SU-DHL-6 (cell line): ENCODE data around the gene UBE2L5.
"Not testable (repeated sequence)": the region's sequence is repeated elsewhere in the genome, so short reads cannot be mapped to it uniquely, and the experiment has no call there.

Source experiments
- H2AFZ ChIP-seq: fragments of 200-600 bp; sonication (generic); 2 replicates; pipeline ENCODE4 v1.6.1; 2014; ENCODE audit warnings: low read depth, mild to moderate bottlenecking, moderate library complexity, mixed read lengths, antibody characterized with exemption, low read length; ENCODE audit not compliant: severe bottlenecking
- H3F3A ChIP-seq: fragments of 200-600 bp; shearing (Covaris generic); 2 replicates; pipeline ENCODE4 v1.6.0; 2016; ENCODE audit warnings: antibody characterized with exemption, mild to moderate bottlenecking; ENCODE audit not compliant: insufficient read depth
- H3K27ac ChIP-seq: fragments of 200-600 bp; sonication (generic); 2 replicates; pipeline ENCODE4 v1.5.1; 2016; ENCODE audit warnings: low read depth, mild to moderate bottlenecking, low read length, moderate library complexity, mixed read lengths
- H3K27me3 ChIP-seq: fragments of 200-600 bp; sonication (generic), shearing (Covaris generic); 2 replicates; pipeline ENCODE4 v1.6.0; 2014; ENCODE audit warnings: mild to moderate bottlenecking, low read length
- H3K36me3 ChIP-seq: fragments of 200-600 bp; sonication (generic); 2 replicates; pipeline ENCODE4 v1.6.1; 2014; ENCODE audit warnings: mild to moderate bottlenecking, low read length, mixed read lengths
- H3K4me2 ChIP-seq: fragments of 300-600, 200-600 bp; shearing (Covaris generic), sonication (generic); 2 replicates; pipeline ENCODE4 v1.6.0; 2014; ENCODE audit warnings: low read length, low read depth, mild to moderate bottlenecking; ENCODE audit not compliant: poor library complexity, severe bottlenecking
- H3K4me3 ChIP-seq: fragments of 200-600 bp; sonication (generic); 2 replicates; pipeline ENCODE4 v1.5.1; 2014; ENCODE audit warnings: antibody characterized with exemption, low read length, mild to moderate bottlenecking, mixed read lengths; ENCODE audit not compliant: insufficient read depth, poor library complexity, severe bottlenecking
- H3K79me2 ChIP-seq: fragments of 200-600 bp; sonication (generic); 2 replicates; pipeline ENCODE4 v1.6.1; 2014; ENCODE audit warnings: mild to moderate bottlenecking, low read length, moderate library complexity; ENCODE audit not compliant: insufficient read depth
- H3K9ac ChIP-seq: fragments of 200-600 bp; sonication (generic); 2 replicates; pipeline ENCODE4 v1.7.0; 2014; ENCODE audit warnings: mild to moderate bottlenecking, low read length
- H3K9me2 ChIP-seq: fragments of 200-600 bp; sonication (generic); replicated peaks from 2 replicates; pipeline ENCODE4 v1.6.1; 2014; ENCODE audit warnings: low read length; ENCODE audit not compliant: insufficient read depth
- H3K9me3 ChIP-seq: fragments of 200-600 bp; sonication (generic); 2 replicates; pipeline ENCODE4 v1.6.1; 2014; ENCODE audit warnings: low read length, mixed read lengths; ENCODE audit not compliant: insufficient read depth
- H4K20me1 ChIP-seq: fragments of 200-600 bp; sonication (generic); 2 replicates; pipeline ENCODE4 v1.6.1; 2014; ENCODE audit warnings: low read depth, mild to moderate bottlenecking, antibody characterized with exemption, low read length, moderate library complexity, mixed read lengths
- EZH2phosphoT487 ChIP-seq: fragments of 200-600 bp; sonication (generic), shearing (Covaris generic); conservative IDR thresholded peaks from 2 replicates; pipeline ENCODE4 v1.6.1; 2018; ENCODE audit warnings: mild to moderate bottlenecking, antibody characterized with exemption, low read length, moderate library complexity, mixed read lengths
- TF ChIP-seq, protein P1 (sequence below): fragments of 200-600 bp; sonication (generic); IDR thresholded peaks from one replicate; pipeline ENCODE4 v1.5.1; 2017; ENCODE audit warnings: antibody characterized with exemption, mild to moderate bottlenecking, low read length, moderate library complexity; ENCODE audit not compliant: insufficient read depth, poor library complexity, severe bottlenecking

UBE2L5 gene

DNA sequence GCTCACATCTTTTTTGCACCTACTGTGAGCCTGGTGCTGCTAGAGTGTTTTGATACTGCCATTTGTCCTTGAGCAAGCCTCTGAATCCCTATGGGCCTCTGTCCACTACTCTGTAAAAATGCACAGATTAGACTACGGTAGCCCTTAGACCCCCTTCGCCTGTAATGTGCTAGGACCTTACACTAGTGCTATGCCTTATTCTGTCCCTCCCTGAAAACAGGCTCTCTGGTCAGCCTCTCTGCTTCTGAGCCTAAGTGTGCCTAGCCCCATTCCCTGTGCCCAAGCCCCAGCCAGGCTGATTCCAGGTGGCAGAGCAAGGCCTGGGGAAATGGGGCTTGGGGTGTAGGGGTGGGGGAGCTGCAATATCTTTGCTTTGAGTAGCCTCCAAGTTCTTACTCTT lies 32.7 kb downstream of the UBE2L5 start:
- H3K9me3 ChIP-seq = no peaks in the 10 kb centered on the region
- H3K4me3 ChIP-seq = no peak overlapping the region
- H3K27me3 ChIP-seq = no peaks in the 10 kb centered on the region
- no peaks in the 10 kb centered on the region for H3K9me2 ChIP-seq
- no peak overlapping the region for H3K9ac ChIP-seq
- peak overlapping the region; percentile 19 for H3K27ac ChIP-seq
- peaks cover 6% of the 10 kb centered on the region for H3K79me2 ChIP-seq
- H3K36me3 ChIP-seq = peaks cover 18% of the 10 kb centered on the region
- peaks cover 79% of the 10 kb centered on the region for H3F3A ChIP-seq
- H3K4me2 ChIP-seq = no peak overlapping the region
- TF ChIP-seq, protein P1, sequence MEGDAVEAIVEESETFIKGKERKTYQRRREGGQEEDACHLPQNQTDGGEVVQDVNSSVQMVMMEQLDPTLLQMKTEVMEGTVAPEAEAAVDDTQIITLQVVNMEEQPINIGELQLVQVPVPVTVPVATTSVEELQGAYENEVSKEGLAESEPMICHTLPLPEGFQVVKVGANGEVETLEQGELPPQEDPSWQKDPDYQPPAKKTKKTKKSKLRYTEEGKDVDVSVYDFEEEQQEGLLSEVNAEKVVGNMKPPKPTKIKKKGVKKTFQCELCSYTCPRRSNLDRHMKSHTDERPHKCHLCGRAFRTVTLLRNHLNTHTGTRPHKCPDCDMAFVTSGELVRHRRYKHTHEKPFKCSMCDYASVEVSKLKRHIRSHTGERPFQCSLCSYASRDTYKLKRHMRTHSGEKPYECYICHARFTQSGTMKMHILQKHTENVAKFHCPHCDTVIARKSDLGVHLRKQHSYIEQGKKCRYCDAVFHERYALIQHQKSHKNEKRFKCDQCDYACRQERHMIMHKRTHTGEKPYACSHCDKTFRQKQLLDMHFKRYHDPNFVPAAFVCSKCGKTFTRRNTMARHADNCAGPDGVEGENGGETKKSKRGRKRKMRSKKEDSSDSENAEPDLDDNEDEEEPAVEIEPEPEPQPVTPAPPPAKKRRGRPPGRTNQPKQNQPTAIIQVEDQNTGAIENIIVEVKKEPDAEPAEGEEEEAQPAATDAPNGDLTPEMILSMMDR = no peak
- TF ChIP-seq EZH2phosphoT487 = no peak
- H2AFZ ChIP-seq = no peak overlapping the region
- H4K20me1 ChIP-seq = no peaks in the 10 kb centered on the region

- peaks cover 7% of the 10 kb centered on the region for H3K79me2 ChIP-seq
- H2AFZ ChIP-seq = no peak overlapping the region
- peak overlapping the region; percentile 79 for H3K27ac ChIP-seq
Observed at GRCh38 chr13:30456290-30456689, 34.0 kb downstream of the UBE2L5 start.

GRCh38 chr13:30457306-30457891 lies 35.1 kb downstream of the UBE2L5 start:
- peak overlapping the region; percentile 72 for H3K27ac ChIP-seq
- no peak overlapping the region for H3K4me2 ChIP-seq
- H3K27me3 ChIP-seq = no peaks in the 10 kb centered on the region
- H4K20me1 ChIP-seq = no peaks in the 10 kb centered on the region
- no peak overlapping the region for H3K4me3 ChIP-seq
- H2AFZ ChIP-seq = no peak overlapping the region
- H3K9ac ChIP-seq = no peak overlapping the region
- H3K9me2 ChIP-seq = no peaks in the 10 kb centered on the region
- peaks cover 81% of the 10 kb centered on the region for H3F3A ChIP-seq
- no peaks in the 10 kb centered on the region for H3K9me3 ChIP-seq
- no peak for TF ChIP-seq EZH2phosphoT487
- TF ChIP-seq, protein P1 = no peak
- peaks cover 30% of the 10 kb centered on the region for H3K36me3 ChIP-seq
- peaks cover 18% of the 10 kb centered on the region for H3K79me2 ChIP-seq

More at GRCh38 chr13:30456290-30456689, 34.0 kb downstream of the UBE2L5 start:
- Histone ChIP-seq H3K4me3 (no peak overlapping the region), H3K36me3 (peaks cover 19% of the 10 kb centered on the region), H3K9ac (no peak overlapping the region), H3K9me3 (no peaks in the 10 kb centered on the region), H3K9me2 (no peaks in the 10 kb centered on the region), H3K27me3 (no peaks in the 10 kb centered on the region), H3K4me2 (no peak overlapping the region), H4K20me1 (no peaks in the 10 kb centered on the region), H3F3A (peaks cover 81% of the 10 kb centered on the region)
- TF ChIP-seq, protein P1 = no peak
- TF ChIP-seq EZH2phosphoT487 = no peak

- Histone ChIP-seq H3K79me2 (peaks cover 49% of the 10 kb centered on the region), H3K36me3 (peaks cover 40% of the 10 kb centered on the region)
- H3K9me3 ChIP-seq = not testable (repeated sequence)
Observed at GRCh38 chr13:30461279-30462066, 39.2 kb downstream of the UBE2L5 start.

More at GRCh38 chr13:30461279-30462066, 39.2 kb downstream of the UBE2L5 start:
- H3K27me3 ChIP-seq, H4K20me1 ChIP-seq, H2AFZ ChIP-seq, H3K9me2 ChIP-seq, H3K4me3 ChIP-seq, H3K9ac ChIP-seq: not testable (repeated sequence)
- Histone ChIP-seq H3F3A (peaks cover 71% of the 10 kb centered on the region), H3K27ac (peak overlapping the region; percentile 81; the same call in 1 of the 2 replicates), H3K4me2 (peak overlapping the region; percentile 90)
